Vagina (tissue), 2 donors: ENCODE measurements around the gene GAGE10. TPM values are rescaled to one million over a fixed set of nuclear protein-coding genes. Genes with fewer than 3 reads are reported as not detected.

Experiments used
- DNase-seq, 2 donors: peaks; one replicate each; pipeline ENCODE4 v3.0.0-alpha.2; 2017; ENCODE audit errors: extremely low spot score in 2 of 2
- H3K27ac ChIP-seq: fragments of 200-600 bp; sonication (generic); one replicate; pipeline ENCODE4 v1.5.1; 2019
- H3K27me3 ChIP-seq: fragments of 200-600 bp; sonication (generic); one replicate; pipeline ENCODE4 v1.5.1; 2019
- H3K36me3 ChIP-seq, 2 donors: fragments of 200-600 bp; sonication (generic); one replicate each; pipeline ENCODE4 v1.5.1; 2017 to 2019
- H3K4me1 ChIP-seq: fragments of 200-600 bp; sonication (generic); one replicate; pipeline ENCODE4 v1.5.1; 2019
- H3K4me3 ChIP-seq, 2 donors: fragments of 200-600 bp; sonication (generic); 1 replicate in 1 of 2; 2 replicates in 1 of 2; pipeline ENCODE4 v1.5.1; 2016 to 2019
- H3K9me3 ChIP-seq: fragments of 200-600 bp; sonication (generic); one replicate; pipeline ENCODE4 v1.5.1; 2019
- POLR2A ChIP-seq, 2 donors: fragments of 450-650 bp; IDR thresholded peaks; one replicate each; pipeline ENCODE4 v1.6.1; 2017; ENCODE audit warnings: antibody characterized with exemption in 2 of 2, mild to moderate bottlenecking in 2 of 2, moderate library complexity in 2 of 2
- POLR2AphosphoS5 ChIP-seq, 2 donors: sonication (generic); formaldehyde crosslinking; IDR thresholded peaks; one replicate each; pipeline ENCODE4 v1.9.0; 2017; ENCODE audit warnings: antibody characterized with exemption in 2 of 2, mild to moderate bottlenecking in 2 of 2, low read depth in 1 of 2; ENCODE audit not compliant: insufficient read depth in 1 of 2
- intact Hi-C: fragments of 100-400 bp; cut with DNase I; formaldehyde crosslinking; loops from one replicate; pipeline ENCODE4 v1.15.1; 2023
- total RNA-seq: library from RNA; depleted of rRNA; stranded (reverse); fragments of >200 nt; gene quantifications from one replicate; pipeline ENCODE4 v1.2.3, GENCODE V29; 2016
- TF ChIP-seq, protein P1 (sequence below), 3 experiments: fragments of 450-650 bp in 2 of 3; fragments of 200-600 bp in 1 of 3; sonication (generic) in 1 of 3; IDR thresholded peaks; one replicate each; pipeline ENCODE4 v1.5.1; 2017 to 2019; ENCODE audit warnings: antibody characterized with exemption in 3 of 3, mild to moderate bottlenecking in 2 of 3, moderate library complexity in 2 of 3

Gene GAGE10
- total RNA-seq, 1 donor from 2014 or later, result not detected

DNA sequence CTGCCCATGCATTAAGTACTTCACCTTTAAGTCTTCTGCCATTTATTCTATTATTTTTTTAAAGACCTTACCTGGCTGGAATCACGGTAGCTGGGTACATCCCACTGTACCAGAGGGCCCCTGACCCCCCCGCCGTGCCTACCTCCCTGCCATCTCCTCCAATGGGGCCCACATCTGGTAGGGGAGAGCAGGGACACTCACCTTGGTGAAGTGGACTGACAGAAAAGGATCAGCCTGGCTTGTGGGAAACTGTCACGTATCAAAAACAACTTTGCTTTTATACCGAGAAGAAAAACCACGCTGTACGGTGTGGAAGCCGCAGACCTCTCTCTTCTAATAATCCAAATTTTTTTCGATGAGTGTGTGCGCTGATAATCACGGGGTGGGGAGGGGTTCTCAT is 39.0 kb upstream of the GAGE10 start, which contains the start of gene FOXP3:
FOXP3 (minus strand) TSS at position 251 of the 400 bp plus-strand sequence. CDS start 6,205 bp downstream, outside the sequence.
- H3K36me3 ChIP-seq, result no peaks in the 10 kb centered on the region
- no peak for DNase-seq
- H3K9me3 ChIP-seq, result no peaks in the 10 kb centered on the region
- no peak within 1 kb of the TSS for H3K27ac ChIP-seq
- TF ChIP-seq POLR2A (IDR thresholded peaks at IDR 0.05) (no peak), POLR2AphosphoS5 (IDR thresholded peaks at IDR 0.05; ENCODE audit: insufficient read depth in 1 of 2, low read depth in 1 of 2) (no peak)
- TF ChIP-seq, protein P1, sequence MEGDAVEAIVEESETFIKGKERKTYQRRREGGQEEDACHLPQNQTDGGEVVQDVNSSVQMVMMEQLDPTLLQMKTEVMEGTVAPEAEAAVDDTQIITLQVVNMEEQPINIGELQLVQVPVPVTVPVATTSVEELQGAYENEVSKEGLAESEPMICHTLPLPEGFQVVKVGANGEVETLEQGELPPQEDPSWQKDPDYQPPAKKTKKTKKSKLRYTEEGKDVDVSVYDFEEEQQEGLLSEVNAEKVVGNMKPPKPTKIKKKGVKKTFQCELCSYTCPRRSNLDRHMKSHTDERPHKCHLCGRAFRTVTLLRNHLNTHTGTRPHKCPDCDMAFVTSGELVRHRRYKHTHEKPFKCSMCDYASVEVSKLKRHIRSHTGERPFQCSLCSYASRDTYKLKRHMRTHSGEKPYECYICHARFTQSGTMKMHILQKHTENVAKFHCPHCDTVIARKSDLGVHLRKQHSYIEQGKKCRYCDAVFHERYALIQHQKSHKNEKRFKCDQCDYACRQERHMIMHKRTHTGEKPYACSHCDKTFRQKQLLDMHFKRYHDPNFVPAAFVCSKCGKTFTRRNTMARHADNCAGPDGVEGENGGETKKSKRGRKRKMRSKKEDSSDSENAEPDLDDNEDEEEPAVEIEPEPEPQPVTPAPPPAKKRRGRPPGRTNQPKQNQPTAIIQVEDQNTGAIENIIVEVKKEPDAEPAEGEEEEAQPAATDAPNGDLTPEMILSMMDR (IDR thresholded peaks at IDR 0.05), result no peak
- no peaks in the 10 kb centered on the region for H3K27me3 ChIP-seq
- no peaks in the 10 kb centered on the region for H3K4me1 ChIP-seq
- no peak within 1 kb of the TSS for H3K4me3 ChIP-seq
- intact Hi-C loops, result loop anchor here (10.0 kb wide), 1 partner anchor 70 kb away; no protein-coding TSS in a partner anchor

DNA sequence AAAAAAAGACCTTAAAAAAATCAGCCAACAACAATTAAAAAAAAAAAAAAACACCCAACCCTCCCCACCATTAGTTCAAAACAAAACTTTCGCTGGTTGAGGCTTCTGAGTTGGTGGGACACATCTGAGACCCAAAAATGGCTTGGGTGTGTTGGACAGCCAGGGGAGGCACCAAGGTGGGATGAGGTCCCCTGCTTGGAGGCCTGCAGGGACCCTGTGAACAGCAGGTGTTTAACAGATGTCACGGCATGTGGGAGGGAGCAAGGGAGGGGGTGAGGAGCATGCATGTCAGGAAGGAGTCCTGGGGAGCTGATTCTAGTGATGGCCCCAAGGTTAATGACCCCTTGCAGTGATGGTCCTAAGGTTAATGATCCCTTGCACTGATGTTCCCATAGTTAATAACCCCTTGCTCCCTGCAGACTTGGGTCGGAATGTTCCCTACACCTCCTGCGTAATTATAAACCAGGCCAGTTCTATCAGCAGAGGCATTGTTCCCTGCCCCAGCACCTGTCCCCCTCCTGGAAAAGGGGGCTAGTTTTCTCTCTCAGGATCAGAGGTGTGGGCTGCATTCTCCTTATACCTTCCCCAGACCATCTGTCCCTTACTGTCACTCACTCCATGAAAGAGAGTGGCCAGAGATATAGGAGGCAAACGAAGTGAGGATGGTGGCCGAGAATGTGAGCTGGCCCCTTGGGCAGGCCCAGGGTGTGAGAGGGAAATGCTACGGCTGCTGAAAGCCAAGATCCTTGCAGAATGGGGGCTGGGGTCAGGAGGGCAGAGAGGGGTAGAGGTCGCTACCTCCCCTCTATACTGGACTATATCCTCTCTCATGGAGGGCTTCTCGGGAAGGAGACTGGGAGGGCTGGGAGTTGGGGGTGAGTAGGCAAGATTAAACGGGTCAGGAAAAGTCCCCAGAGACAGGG is 36.7 kb upstream of the GAGE10 start:
- Histone ChIP-seq H3K4me1 (peaks cover 14% of the 10 kb centered on the region), H3K27me3 (no peaks in the 10 kb centered on the region), H3K27ac (no peak overlapping the region), H3K36me3 (no peaks in the 10 kb centered on the region), H3K4me3 (no peak overlapping the region), H3K9me3 (no peaks in the 10 kb centered on the region)
- TF ChIP-seq, protein P1 (IDR thresholded peaks at IDR 0.05), result no peak
- TF ChIP-seq POLR2AphosphoS5 (IDR thresholded peaks at IDR 0.05; ENCODE audit: insufficient read depth in 1 of 2, low read depth in 1 of 2) (no peak), POLR2A (IDR thresholded peaks at IDR 0.05) (no peak)
- no peak for DNase-seq
- intact Hi-C loops, result loop anchor here (10.0 kb wide), 1 partner anchor 72 kb away; no protein-coding TSS in a partner anchor

DNA sequence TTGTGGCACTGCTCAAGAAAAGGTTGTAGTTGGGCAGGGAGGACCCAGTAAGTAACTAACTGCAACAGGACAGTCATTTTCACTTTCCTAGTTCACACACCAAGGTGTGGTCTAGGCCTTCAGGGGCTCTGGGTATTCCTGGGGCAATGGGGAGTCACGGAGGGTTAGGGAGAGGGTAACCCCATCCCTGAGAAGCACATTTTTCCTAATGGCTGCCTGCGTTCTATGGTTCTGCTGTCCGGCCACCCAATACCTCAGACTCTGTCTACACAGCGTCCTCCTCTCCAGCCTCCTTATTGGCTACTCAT is 34.8 kb upstream of the GAGE10 start:
- H3K27me3 ChIP-seq, result no peaks in the 10 kb centered on the region
- no peaks in the 10 kb centered on the region for H3K9me3 ChIP-seq
- intact Hi-C loops, result loop anchor here (10.0 kb wide), 1 partner anchor 74 kb away; no protein-coding TSS in a partner anchor
- H3K36me3 ChIP-seq, result no peaks in the 10 kb centered on the region
- TF ChIP-seq POLR2AphosphoS5 (IDR thresholded peaks at IDR 0.05; ENCODE audit: insufficient read depth in 1 of 2, low read depth in 1 of 2) (no peak), POLR2A (IDR thresholded peaks at IDR 0.05) (no peak)
- TF ChIP-seq, protein P1 (IDR thresholded peaks at IDR 0.05), result no peak
- H3K4me1 ChIP-seq, result peaks cover 23% of the 10 kb centered on the region
- H3K27ac ChIP-seq, result peak overlapping the region; percentile 85
- peak overlapping the region; percentile 39 to 62 for H3K4me3 ChIP-seq
- DNase-seq, result peak in 1 of 2 donors; percentile 90

DNA sequence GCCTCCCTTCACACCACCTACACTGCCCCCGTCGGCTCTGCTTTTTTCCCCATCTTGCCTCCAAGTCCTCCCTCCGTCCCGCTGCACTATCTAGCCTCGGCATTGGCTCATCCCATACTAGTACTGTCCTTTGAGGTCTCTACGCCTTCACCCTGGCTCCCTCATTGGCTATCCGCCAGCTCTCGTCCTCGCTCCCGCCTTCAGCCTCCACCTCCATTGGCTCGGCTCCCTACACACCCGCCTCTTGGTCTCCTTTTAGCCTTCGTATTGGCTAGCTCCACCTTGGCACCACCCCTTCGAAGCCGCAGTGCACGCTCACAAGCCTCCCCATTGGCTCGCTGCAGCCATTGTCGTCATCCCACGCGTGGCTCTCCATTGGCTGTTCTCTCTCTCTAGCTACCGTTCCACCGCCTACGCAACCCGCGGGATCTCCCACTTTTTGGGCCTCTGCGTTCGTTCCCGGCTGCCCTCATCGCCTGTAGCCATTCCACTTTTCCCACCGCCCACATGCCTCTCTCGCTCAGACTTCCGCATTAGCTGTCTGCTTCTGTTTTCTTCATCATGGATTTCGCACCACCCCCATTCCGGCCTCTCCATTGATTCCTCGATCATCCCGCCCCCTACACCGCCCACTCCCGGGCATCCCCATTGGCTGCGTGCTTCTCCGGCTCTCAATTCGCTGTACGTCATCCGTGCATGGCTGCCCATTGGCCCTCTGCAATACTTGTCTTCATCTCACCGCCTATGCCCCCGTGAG is 34.3 kb upstream of the GAGE10 start:
- TF ChIP-seq, protein P1 (IDR thresholded peaks at IDR 0.05), result no peak
- TF ChIP-seq POLR2A (IDR thresholded peaks at IDR 0.05) (peak in 1 of 2 donors; percentile 20), POLR2AphosphoS5 (IDR thresholded peaks at IDR 0.05; ENCODE audit: insufficient read depth in 1 of 2, low read depth in 1 of 2) (peak; percentile 50 to 76)
- no peaks in the 10 kb centered on the region for H3K27me3 ChIP-seq
- no peaks in the 10 kb centered on the region for H3K9me3 ChIP-seq
- no peaks in the 10 kb centered on the region for H3K36me3 ChIP-seq
- H3K4me3 ChIP-seq, result peak overlapping the region; percentile 62 to 73
- H3K27ac ChIP-seq, result peak overlapping the region; percentile 85
- peak in 1 of 2 donors; percentile 98 for DNase-seq
- intact Hi-C loops, result loop anchor here (10.0 kb wide), 1 partner anchor 74 kb away; no protein-coding TSS in a partner anchor
- peaks cover 23% of the 10 kb centered on the region for H3K4me1 ChIP-seq
